ENCODE measurements around the gene PTPRD.

The PTPRD gene

DNA sequence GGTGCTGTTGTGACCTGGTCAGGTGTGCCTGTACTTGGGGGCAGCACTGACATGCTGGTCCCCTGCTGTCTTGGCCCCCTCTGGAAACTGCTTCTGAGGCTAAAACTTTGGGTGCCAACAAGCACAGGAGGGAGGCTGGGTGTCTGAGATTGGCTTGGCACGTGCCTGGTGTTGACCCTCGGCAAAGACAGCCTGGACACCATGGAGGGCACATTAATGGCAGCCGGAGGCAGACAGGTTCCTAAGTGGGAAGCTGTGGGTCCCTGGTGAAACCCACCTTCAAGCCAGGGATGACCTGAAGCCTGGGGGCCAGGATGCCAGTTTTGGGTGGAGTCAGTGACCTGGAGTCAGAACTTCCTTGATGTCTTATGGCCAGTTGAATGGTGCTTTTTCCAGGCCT is 894.1 kb downstream of the PTPRD start:
- FAIRE-seq, result no peak

GRCh38 chr9:9679433-9679832 is 933.4 kb downstream of the PTPRD start:
- DNase-seq (ENCODE audit: insufficient read length) (no peak), FAIRE-seq (no peak)
- TF ChIP-seq POLR2AphosphoS5 (IDR thresholded peaks at IDR 0.05; ENCODE audit: low read depth, low read length) (no peak), TAF1 (IDR thresholded peaks at IDR 0.05; ENCODE audit: borderline replicate concordance, low read depth, low read length) (no peak), POLR2A (IDR thresholded peaks at IDR 0.05; ENCODE audit: low read depth, low read length) (no peak)

More for the DNA sequence above, 894.1 kb downstream of the PTPRD start:
- no peak for DNase-seq (ENCODE audit: insufficient read length)
- no peak for TF ChIP-seq POLR2AphosphoS5 (IDR thresholded peaks at IDR 0.05; ENCODE audit: low read depth, low read length)
- no peak for TF ChIP-seq TAF1 (IDR thresholded peaks at IDR 0.05; ENCODE audit: borderline replicate concordance, low read depth, low read length)
- no peak for TF ChIP-seq POLR2A (IDR thresholded peaks at IDR 0.05; ENCODE audit: low read depth, low read length)

GRCh38 chr9:9674461-9674860 is 938.3 kb downstream of the PTPRD start:
- DNase-seq (ENCODE audit: insufficient read length), result no peak
- FAIRE-seq, result no peak
- TF ChIP-seq POLR2A (IDR thresholded peaks at IDR 0.05; ENCODE audit: low read depth, low read length) (no peak), TAF1 (IDR thresholded peaks at IDR 0.05; ENCODE audit: borderline replicate concordance, low read depth, low read length) (no peak), POLR2AphosphoS5 (IDR thresholded peaks at IDR 0.05; ENCODE audit: low read depth, low read length) (no peak)

DNA sequence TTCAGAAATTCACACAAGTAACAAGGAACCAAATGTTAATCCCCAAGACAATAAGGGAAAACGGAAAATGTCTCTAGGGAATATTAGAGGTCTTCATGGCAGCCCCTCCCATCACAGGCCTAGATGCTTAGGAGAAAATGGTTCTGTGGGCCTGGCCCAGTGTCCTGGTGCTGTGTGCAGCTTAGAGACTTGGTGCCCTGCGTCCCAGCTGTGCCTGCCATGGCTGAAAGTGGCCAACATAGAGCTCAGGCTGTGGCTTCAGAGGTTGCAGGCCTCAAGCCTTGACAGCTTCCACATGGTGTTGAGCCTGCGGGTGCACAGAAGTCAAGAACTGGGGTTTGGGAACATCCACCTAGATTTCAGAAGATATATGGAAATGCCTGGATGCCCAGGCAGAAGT is 942.3 kb downstream of the PTPRD start:
- DNase-seq (ENCODE audit: insufficient read length), result no peak
- TF ChIP-seq POLR2AphosphoS5 (IDR thresholded peaks at IDR 0.05; ENCODE audit: low read depth, low read length) (no peak), TAF1 (IDR thresholded peaks at IDR 0.05; ENCODE audit: borderline replicate concordance, low read depth, low read length) (no peak), POLR2A (IDR thresholded peaks at IDR 0.05; ENCODE audit: low read depth, low read length) (no peak)
- no peak for FAIRE-seq

DNA sequence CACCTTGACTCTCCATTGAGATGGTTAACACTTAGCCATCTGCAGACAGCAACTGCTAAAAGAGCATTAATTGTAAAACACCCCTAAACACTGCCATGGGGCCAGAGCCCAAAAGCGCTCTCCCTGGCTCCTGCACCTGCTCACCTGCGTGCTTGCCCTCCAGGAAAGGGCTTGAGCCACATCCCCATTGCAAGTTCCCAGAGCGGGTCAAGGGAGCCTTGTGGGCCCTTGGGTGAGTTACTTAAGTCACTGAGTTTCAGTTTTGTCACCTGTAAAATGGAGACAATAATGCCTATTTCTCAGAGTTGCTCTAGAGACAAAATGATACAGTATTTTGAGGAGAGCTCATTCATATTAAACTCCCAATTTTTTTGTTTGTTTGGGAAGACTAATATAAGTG is 967.8 kb downstream of the PTPRD start:
- no peak for FAIRE-seq
- no peak for DNase-seq (ENCODE audit: insufficient read length)
- no peak for TF ChIP-seq TAF1 (IDR thresholded peaks at IDR 0.05; ENCODE audit: borderline replicate concordance, low read depth, low read length)
- no peak for TF ChIP-seq POLR2AphosphoS5 (IDR thresholded peaks at IDR 0.05; ENCODE audit: low read depth, low read length)
- no peak for TF ChIP-seq POLR2A (IDR thresholded peaks at IDR 0.05; ENCODE audit: low read depth, low read length)

GRCh38 chr9:9631284-9631683 is 981.5 kb downstream of the PTPRD start:
- FAIRE-seq (no peak), DNase-seq (ENCODE audit: insufficient read length) (no peak)
- TF ChIP-seq TAF1 (IDR thresholded peaks at IDR 0.05; ENCODE audit: borderline replicate concordance, low read depth, low read length), result no peak
- no peak for TF ChIP-seq POLR2AphosphoS5 (IDR thresholded peaks at IDR 0.05; ENCODE audit: low read depth, low read length)
- no peak for TF ChIP-seq POLR2A (IDR thresholded peaks at IDR 0.05; ENCODE audit: low read depth, low read length)

DNA sequence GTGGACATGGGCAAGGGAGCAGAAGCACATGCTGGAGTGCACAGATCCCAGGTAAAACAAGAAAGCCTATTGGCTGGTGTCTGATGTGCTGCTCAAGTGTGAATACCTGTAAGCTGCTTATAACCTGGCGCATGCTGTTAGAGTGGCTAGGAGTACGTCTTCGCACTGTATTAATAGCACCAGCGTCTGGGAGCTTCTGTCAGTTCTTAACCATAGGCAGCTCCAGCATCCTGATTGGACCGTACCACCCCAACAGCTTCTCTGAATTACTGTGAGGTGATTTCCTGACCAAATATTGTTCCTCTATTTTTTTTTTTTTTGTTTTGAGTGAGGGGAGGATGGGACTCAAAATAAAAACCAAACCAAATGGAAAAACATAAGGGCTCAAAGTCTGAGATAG is 987.6 kb downstream of the PTPRD start:
- TF ChIP-seq POLR2AphosphoS5 (IDR thresholded peaks at IDR 0.05; ENCODE audit: low read depth, low read length) (no peak), TAF1 (IDR thresholded peaks at IDR 0.05; ENCODE audit: borderline replicate concordance, low read depth, low read length) (no peak), POLR2A (IDR thresholded peaks at IDR 0.05; ENCODE audit: low read depth, low read length) (no peak)
- DNase-seq (ENCODE audit: insufficient read length) (no peak), FAIRE-seq (no peak)

GRCh38 chr9:9623506-9623905 is 989.3 kb downstream of the PTPRD start:
- FAIRE-seq (no peak), DNase-seq (ENCODE audit: insufficient read length) (no peak)
- TF ChIP-seq TAF1 (IDR thresholded peaks at IDR 0.05; ENCODE audit: borderline replicate concordance, low read depth, low read length), result no peak
- TF ChIP-seq POLR2AphosphoS5 (IDR thresholded peaks at IDR 0.05; ENCODE audit: low read depth, low read length), result no peak
- TF ChIP-seq POLR2A (IDR thresholded peaks at IDR 0.05; ENCODE audit: low read depth, low read length), result no peak

GRCh38 chr9:9621355-9621940 is 991.4 kb downstream of the PTPRD start:
- DNase-seq (ENCODE audit: insufficient read length), result no peak
- no peak for FAIRE-seq
- no peak for TF ChIP-seq TAF1 (IDR thresholded peaks at IDR 0.05; ENCODE audit: borderline replicate concordance, low read depth, low read length)
- no peak for TF ChIP-seq POLR2A (IDR thresholded peaks at IDR 0.05; ENCODE audit: low read depth, low read length)
- no peak for TF ChIP-seq POLR2AphosphoS5 (IDR thresholded peaks at IDR 0.05; ENCODE audit: low read depth, low read length)

DNA sequence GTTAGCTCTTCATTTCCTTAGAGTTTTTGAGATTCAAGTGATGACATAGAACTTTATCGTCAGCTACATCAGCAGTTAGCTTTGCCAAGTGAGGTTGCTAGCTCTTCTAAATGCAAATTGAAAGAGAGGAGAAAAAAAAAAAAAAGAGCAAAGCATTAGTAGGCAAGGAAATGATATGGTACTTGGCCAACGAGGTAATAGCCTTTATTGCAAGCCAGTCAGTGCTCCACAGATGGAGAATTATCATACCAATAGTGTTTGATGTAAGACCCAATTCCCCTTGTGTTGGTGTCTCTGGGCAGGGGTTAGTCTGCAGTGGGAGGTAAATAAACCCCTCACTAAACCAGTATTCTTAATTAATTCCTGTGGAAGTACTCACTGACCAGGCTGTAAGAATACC is 992.1 kb downstream of the PTPRD start:
- FAIRE-seq, result no peak

GRCh38 chr9:9615086-9615485 is 997.7 kb downstream of the PTPRD start:
- TF ChIP-seq POLR2AphosphoS5 (IDR thresholded peaks at IDR 0.05; ENCODE audit: low read depth, low read length) (no peak), TAF1 (IDR thresholded peaks at IDR 0.05; ENCODE audit: borderline replicate concordance, low read depth, low read length) (no peak), POLR2A (IDR thresholded peaks at IDR 0.05; ENCODE audit: low read depth, low read length) (no peak)
- DNase-seq (ENCODE audit: insufficient read length), result no peak
- no peak for FAIRE-seq

More for the DNA sequence above, 992.1 kb downstream of the PTPRD start:
- no peak for DNase-seq (ENCODE audit: insufficient read length)
- TF ChIP-seq TAF1 (IDR thresholded peaks at IDR 0.05; ENCODE audit: borderline replicate concordance, low read depth, low read length), result no peak
- no peak for TF ChIP-seq POLR2A (IDR thresholded peaks at IDR 0.05; ENCODE audit: low read depth, low read length)
- TF ChIP-seq POLR2AphosphoS5 (IDR thresholded peaks at IDR 0.05; ENCODE audit: low read depth, low read length), result no peak

GRCh38 chr9:9614607-9615006 is 998.2 kb downstream of the PTPRD start:
- FAIRE-seq, result no peak
- TF ChIP-seq POLR2A (IDR thresholded peaks at IDR 0.05; ENCODE audit: low read depth, low read length) (no peak), POLR2AphosphoS5 (IDR thresholded peaks at IDR 0.05; ENCODE audit: low read depth, low read length) (no peak), TAF1 (IDR thresholded peaks at IDR 0.05; ENCODE audit: borderline replicate concordance, low read depth, low read length) (no peak)
- DNase-seq (ENCODE audit: insufficient read length), result no peak

Data from GM12892 (cell line).